SH-SY5Y (cell line): ENCODE data around the gene IFNG-AS1.

ENCODE experiments used
- GATA2 ChIP-seq: IDR thresholded peaks from 2 replicates; pipeline ENCODE4 v1.6.1; 2011; ENCODE audit warnings: mild to moderate bottlenecking, low read depth, low read length
- GATA3 ChIP-seq: IDR thresholded peaks from 2 replicates; pipeline ENCODE4 v1.6.1; 2011; ENCODE audit warnings: low read depth, mild to moderate bottlenecking, low read length, moderate library complexity

Gene IFNG-AS1

GRCh38 chr12:67989184-67989920, at the start of gene IFNG-AS1:
IFNG-AS1 (plus strand) TSS chr12:67989447.
- TF ChIP-seq GATA2 = no peak
- TF ChIP-seq GATA3 = no peak

- TF ChIP-seq GATA3 (no peak), GATA2 (no peak)
Measured at GRCh38 chr12:67939611-67940010, 49.6 kb upstream of the IFNG-AS1 start.

GRCh38 chr12:67940780-67941243, 48.4 kb upstream of the IFNG-AS1 start:
- TF ChIP-seq GATA2 = no peak
- TF ChIP-seq GATA3 = no peak

- TF ChIP-seq GATA3 = no peak
- no peak for TF ChIP-seq GATA2
Measured at GRCh38 chr12:67942724-67943123, 46.5 kb upstream of the IFNG-AS1 start.

- TF ChIP-seq GATA3 (no peak), GATA2 (no peak)
Measured at GRCh38 chr12:67943141-67943892, 45.9 kb upstream of the IFNG-AS1 start.

GRCh38 chr12:67944093-67944492, 45.2 kb upstream of the IFNG-AS1 start:
- TF ChIP-seq GATA2 (no peak), GATA3 (no peak)

GRCh38 chr12:67952787-67953186, 36.5 kb upstream of the IFNG-AS1 start:
- TF ChIP-seq GATA3 (no peak), GATA2 (no peak)

- no peak for TF ChIP-seq GATA3
- no peak for TF ChIP-seq GATA2
Measured at GRCh38 chr12:67957383-67957782, 31.9 kb upstream of the IFNG-AS1 start.

- TF ChIP-seq GATA2 (no peak), GATA3 (no peak)
Measured at GRCh38 chr12:67958187-67958586, 31.1 kb upstream of the IFNG-AS1 start.

- TF ChIP-seq GATA2 (no peak), GATA3 (no peak)
Measured at GRCh38 chr12:67964456-67964855, 24.8 kb upstream of the IFNG-AS1 start.

GRCh38 chr12:67966560-67966959, 22.7 kb upstream of the IFNG-AS1 start:
- TF ChIP-seq GATA3 = no peak
- no peak for TF ChIP-seq GATA2

- TF ChIP-seq GATA2 = no peak
- TF ChIP-seq GATA3 = no peak
Measured at GRCh38 chr12:67968321-67968720, 20.9 kb upstream of the IFNG-AS1 start.

GRCh38 chr12:67968725-67969124, 20.5 kb upstream of the IFNG-AS1 start:
- TF ChIP-seq GATA3 (no peak), GATA2 (no peak)

- TF ChIP-seq GATA3 = no peak
Measured at GRCh38 chr12:67969134-67969802, 20.0 kb upstream of the IFNG-AS1 start.

GRCh38 chr12:67977668-67978067, 11.6 kb upstream of the IFNG-AS1 start:
- TF ChIP-seq GATA3 = no peak
- no peak for TF ChIP-seq GATA2

GRCh38 chr12:67980391-67980790, 8.9 kb upstream of the IFNG-AS1 start:
- TF ChIP-seq GATA2 (no peak), GATA3 (no peak)
